Mammary epithelial cell (primary cell): ENCODE data around the gene SRA1.
"Not testable (repeated sequence)": the region's sequence is repeated elsewhere in the genome, so short reads cannot be mapped to it uniquely, and the experiment has no call there.

ENCODE experiments used
- EZH2 ChIP-seq: IDR thresholded peaks from 2 replicates; pipeline ENCODE4 v1.6.1; 2012; ENCODE audit warnings: low read length, inconsistent platforms, borderline replicate concordance
- TF ChIP-seq, protein P1 (sequence below), 2 donors: IDR thresholded peaks in 1 of 2; conservative IDR thresholded peaks in 1 of 2; 2 replicates each; pipeline ENCODE4 v1.5.1; 2011 to 2012; ENCODE audit warnings: inconsistent platforms in 2 of 2, low read length in 2 of 2, mild to moderate bottlenecking in 2 of 2, control low read depth in 1 of 2, low read depth in 1 of 2; ENCODE audit not compliant: insufficient read depth in 1 of 2; ENCODE audit errors: extremely low read depth in 1 of 2

- TF ChIP-seq, protein P1, sequence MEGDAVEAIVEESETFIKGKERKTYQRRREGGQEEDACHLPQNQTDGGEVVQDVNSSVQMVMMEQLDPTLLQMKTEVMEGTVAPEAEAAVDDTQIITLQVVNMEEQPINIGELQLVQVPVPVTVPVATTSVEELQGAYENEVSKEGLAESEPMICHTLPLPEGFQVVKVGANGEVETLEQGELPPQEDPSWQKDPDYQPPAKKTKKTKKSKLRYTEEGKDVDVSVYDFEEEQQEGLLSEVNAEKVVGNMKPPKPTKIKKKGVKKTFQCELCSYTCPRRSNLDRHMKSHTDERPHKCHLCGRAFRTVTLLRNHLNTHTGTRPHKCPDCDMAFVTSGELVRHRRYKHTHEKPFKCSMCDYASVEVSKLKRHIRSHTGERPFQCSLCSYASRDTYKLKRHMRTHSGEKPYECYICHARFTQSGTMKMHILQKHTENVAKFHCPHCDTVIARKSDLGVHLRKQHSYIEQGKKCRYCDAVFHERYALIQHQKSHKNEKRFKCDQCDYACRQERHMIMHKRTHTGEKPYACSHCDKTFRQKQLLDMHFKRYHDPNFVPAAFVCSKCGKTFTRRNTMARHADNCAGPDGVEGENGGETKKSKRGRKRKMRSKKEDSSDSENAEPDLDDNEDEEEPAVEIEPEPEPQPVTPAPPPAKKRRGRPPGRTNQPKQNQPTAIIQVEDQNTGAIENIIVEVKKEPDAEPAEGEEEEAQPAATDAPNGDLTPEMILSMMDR (conservative IDR thresholded peaks at IDR 0.05 in 1 of 2, IDR thresholded peaks at IDR 0.05 in 1 of 2; ENCODE audit: extremely low read depth in 1 of 2, insufficient read depth in 1 of 2, low read depth in 1 of 2, low read length in 2 of 2): not testable (repeated sequence)
- TF ChIP-seq EZH2: not testable (repeated sequence)
These were observed 46.1 kb upstream of the SRA1 start for GRCh38 chr5:140603446-140603698.
